Activated naive CD8-positive, alpha-beta T cell treated with anti-CD3 and anti-CD28 coated beads, Interleukin-2, amount 10 ng/mL, durations not matched to agents 7 days and 5 days (primary cell): ENCODE measurements around the gene MAZ. TPM values are rescaled to one million over a fixed set of nuclear protein-coding genes. Genes with fewer than 3 reads are reported as not detected.
A peak's percentile ranks its signal among the peaks of the same experiment; 100 is the strongest.

Experiments used
- ATAC-seq: fragments of 150-1000 bp; cut with Tn5 transposase; one replicate; pipeline ENCODE4 v1.10.0; 2021; ENCODE audit warnings: low read depth, moderate library complexity
- POLR2A ChIA-PET: fragments of 350-600 bp; sonication (Branson Sonifier 250); formaldehyde crosslinking; loops from one replicate; lab custom pipeline; 2021; ENCODE audit warnings: antibody characterized with exemption; lab: Charles Lee
- DNase-seq: peaks from one replicate; pipeline ENCODE4 v3.0.0; 2021
- H3K27ac Mint-ChIP-seq: one replicate; pipeline ENCODE4 v1.8.0; 2022; ENCODE audit warnings: mild to moderate bottlenecking, mixed read lengths
- H3K27me3 Mint-ChIP-seq: one replicate; pipeline ENCODE4 v1.8.0; 2022; ENCODE audit warnings: mild to moderate bottlenecking, moderate library complexity, mixed read lengths
- H3K36me3 Mint-ChIP-seq: one replicate; pipeline ENCODE4 v1.8.0; 2021; ENCODE audit warnings: mild to moderate bottlenecking, mixed read lengths
- H3K4me1 Mint-ChIP-seq: one replicate; pipeline ENCODE4 v1.8.0; 2021; ENCODE audit warnings: mixed read lengths
- H3K4me3 Mint-ChIP-seq: one replicate; pipeline ENCODE4 v1.8.0; 2022; ENCODE audit warnings: mild to moderate bottlenecking, moderate library complexity, mixed read lengths
- H3K9me3 Mint-ChIP-seq: one replicate; pipeline ENCODE4 v1.8.0; 2021; ENCODE audit warnings: mixed read lengths
- total RNA-seq, 2 experiments: library from RNA; stranded (reverse); gene quantifications; one replicate each; pipeline ENCODE4 v1.2.3, GENCODE V29; 2021

The MAZ gene
- total RNA-seq, 2 experiments from 2014 or later, result 395 to 418 TPM

DNA sequence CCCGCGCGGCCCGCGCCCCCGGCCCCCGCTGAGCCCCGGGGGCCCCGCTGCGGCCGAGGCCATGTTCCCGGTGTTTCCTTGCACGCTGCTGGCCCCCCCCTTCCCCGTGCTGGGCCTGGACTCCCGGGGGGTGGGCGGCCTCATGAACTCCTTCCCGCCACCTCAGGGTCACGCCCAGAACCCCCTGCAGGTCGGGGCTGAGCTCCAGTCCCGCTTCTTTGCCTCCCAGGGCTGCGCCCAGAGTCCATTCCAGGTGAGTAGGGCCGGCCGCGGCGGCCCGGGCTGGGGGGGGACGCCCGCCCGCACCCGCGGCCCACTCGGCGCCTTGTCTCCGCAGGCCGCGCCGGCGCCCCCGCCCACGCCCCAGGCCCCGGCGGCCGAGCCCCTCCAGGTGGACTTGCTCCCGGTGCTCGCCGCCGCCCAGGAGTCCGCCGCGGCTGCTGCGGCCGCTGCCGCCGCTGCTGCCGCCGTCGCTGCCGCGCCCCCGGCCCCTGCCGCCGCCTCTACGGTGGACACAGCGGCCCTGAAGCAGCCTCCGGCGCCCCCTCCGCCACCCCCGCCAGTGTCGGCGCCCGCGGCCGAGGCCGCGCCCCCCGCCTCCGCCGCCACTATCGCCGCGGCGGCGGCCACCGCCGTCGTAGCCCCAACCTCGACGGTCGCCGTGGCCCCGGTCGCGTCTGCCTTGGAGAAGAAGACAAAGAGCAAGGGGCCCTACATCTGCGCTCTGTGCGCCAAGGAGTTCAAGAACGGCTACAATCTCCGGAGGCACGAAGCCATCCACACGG is 504 bp downstream of the MAZ start:
- peak; percentile 74 for DNase-seq
- H3K9me3 Mint-ChIP-seq, result no peaks in the 10 kb centered on the region
- H3K27me3 Mint-ChIP-seq, result no peaks in the 10 kb centered on the region
- H3K4me1 Mint-ChIP-seq, result peaks cover 39% of the 10 kb centered on the region
- peaks cover 50% of the 10 kb centered on the region for H3K36me3 Mint-ChIP-seq
- H3K27ac Mint-ChIP-seq, result peak overlapping the region; percentile 98
- H3K4me3 Mint-ChIP-seq, result peak overlapping the region; percentile 95
- ATAC-seq, result no peak
- POLR2A ChIA-PET, result interaction anchor here (0.6 to 8.7 kb wide), 24 partner anchors 10 to 852 kb away, joined by 3 to 165 read pairs (median 6); partner anchors contain the start of genes ALDOA, C16orf54, HIRIP3 and INO80E

DNA sequence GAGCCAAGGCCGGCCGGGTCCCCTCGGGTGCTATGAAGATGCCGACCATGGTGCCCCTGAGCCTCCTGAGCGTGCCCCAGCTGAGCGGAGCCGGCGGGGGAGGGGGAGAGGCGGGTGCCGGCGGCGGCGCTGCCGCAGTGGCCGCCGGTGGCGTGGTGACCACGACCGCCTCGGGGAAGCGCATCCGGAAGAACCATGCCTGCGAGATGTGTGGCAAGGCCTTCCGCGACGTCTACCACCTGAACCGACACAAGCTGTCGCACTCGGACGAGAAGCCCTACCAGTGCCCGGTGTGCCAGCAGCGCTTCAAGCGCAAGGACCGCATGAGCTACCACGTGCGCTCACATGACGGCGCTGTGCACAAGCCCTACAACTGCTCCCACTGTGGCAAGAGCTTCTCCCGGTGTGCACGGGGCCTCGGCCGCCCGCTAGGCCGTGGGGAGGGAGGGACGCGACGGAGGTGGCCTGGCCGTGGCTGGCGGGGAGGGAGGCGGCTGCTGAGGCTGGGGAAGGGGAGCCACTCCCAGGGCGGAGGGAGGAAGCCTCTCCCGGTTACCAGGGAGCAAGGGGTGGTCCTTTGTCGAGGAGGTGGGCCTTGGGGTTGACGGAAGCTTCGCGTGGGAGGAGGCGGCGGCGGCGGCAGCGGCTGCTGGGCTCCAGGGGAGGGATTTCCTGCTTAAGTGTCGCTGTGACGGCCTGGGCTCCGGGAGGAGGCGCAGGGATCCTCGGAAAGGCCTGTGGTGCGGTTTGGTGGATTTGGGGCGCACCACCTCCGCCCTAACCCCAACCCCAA is 1.3 kb downstream of the MAZ start:
- Mint-ChIP-seq H3K36me3 (peaks cover 46% of the 10 kb centered on the region), H3K27me3 (peaks cover 5% of the 10 kb centered on the region), H3K27ac (peak overlapping the region; percentile 98), H3K4me3 (peak overlapping the region; percentile 95), H3K4me1 (peaks cover 39% of the 10 kb centered on the region), H3K9me3 (no peaks in the 10 kb centered on the region)
- ATAC-seq, result peak; percentile 34
- peak; percentile 93 for DNase-seq
- POLR2A ChIA-PET, result interaction anchor here (0.6 to 8.7 kb wide), 30 partner anchors 10 to 851 kb away, joined by 3 to 165 read pairs (median 4); partner anchors contain the start of genes ALDOA, C16orf54, CDIPT and HIRIP3

DNA sequence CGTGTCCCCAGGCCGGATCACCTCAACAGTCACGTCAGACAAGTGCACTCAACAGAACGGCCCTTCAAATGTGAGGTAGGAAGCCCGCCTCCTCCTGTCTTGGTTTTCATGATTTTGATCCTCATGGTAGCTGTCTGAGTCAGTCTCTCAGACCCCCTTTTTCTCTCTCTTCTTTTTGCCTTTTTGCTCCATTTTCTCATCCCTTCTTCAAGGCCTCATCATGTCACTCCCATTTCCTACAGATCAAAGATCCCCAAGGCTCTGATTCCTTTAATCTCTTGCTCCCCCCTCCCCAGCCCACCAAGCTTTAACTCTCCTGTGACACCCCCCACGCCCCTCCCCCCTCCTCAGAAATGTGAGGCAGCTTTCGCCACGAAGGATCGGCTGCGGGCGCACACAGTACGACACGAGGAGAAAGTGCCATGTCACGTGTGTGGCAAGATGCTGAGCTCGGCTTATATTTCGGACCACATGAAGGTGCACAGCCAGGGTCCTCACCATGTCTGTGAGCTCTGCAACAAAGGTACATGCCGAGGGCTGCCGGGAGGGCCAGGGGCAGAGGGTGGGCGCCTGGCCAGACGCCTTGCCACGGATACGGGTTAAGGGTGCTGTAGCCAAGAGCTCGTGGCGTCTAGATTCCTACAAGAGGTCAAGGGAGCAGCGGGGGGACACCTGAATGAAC is 2.0 kb downstream of the MAZ start:
- no peaks in the 10 kb centered on the region for H3K9me3 Mint-ChIP-seq
- peaks cover 39% of the 10 kb centered on the region for H3K4me1 Mint-ChIP-seq
- H3K27ac Mint-ChIP-seq, result peak overlapping the region; percentile 98
- POLR2A ChIA-PET, result interaction anchor here (0.6 to 8.7 kb wide), 29 partner anchors 9 to 257 kb away, joined by 3 to 165 read pairs (median 5); partner anchors contain the start of genes ALDOA, C16orf54, CDIPT and KCTD13
- H3K27me3 Mint-ChIP-seq, result peaks cover 9% of the 10 kb centered on the region
- peak; percentile 51 for DNase-seq
- H3K4me3 Mint-ChIP-seq, result peak overlapping the region; percentile 95
- H3K36me3 Mint-ChIP-seq, result peaks cover 44% of the 10 kb centered on the region
- ATAC-seq, result no peak

DNA sequence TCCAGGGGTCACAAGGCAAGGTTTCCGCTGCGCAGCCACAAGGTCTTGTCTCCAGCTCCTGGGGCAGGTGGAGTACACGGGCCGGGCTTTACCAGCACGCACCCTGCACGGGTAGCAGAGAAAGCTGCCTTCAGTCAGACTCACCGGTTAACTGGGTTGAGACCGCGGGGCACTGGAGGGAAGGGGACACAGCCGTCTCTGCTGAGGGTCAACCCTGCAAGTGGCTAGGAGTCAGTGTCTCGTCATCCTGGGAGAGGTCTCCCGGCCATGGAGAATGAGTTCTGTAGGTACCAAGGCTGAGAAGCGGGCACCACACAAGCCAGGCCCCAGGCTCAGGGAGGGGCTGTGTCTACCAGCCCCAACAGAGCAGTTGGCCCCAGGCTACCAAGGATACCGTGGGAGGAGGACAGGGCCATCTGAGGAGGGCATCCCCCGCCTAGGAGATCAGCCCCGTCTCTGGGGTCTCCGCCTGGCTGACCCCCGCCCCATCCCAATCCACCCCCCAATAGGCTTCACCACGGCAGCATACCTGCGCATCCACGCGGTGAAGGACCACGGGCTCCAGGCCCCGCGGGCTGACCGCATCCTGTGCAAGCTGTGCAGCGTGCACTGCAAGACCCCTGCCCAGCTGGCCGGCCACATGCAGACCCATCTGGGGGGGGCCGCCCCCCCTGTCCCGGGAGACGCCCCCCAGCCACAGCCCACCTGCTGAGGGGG is 2.9 kb downstream of the MAZ start:
- Mint-ChIP-seq H3K27ac (peak overlapping the region; percentile 98), H3K4me3 (peak overlapping the region; percentile 95), H3K9me3 (no peaks in the 10 kb centered on the region), H3K27me3 (peaks cover 12% of the 10 kb centered on the region), H3K4me1 (peaks cover 35% of the 10 kb centered on the region), H3K36me3 (peaks cover 40% of the 10 kb centered on the region)
- ATAC-seq (no peak), DNase-seq (no peak)
- POLR2A ChIA-PET, result interaction anchor here (0.7 to 8.7 kb wide), 10 partner anchors 8 to 146 kb away, joined by 3 to 165 read pairs (median 14); partner anchors contain the start of genes C16orf54, KIF22, MVP and PAGR1

DNA sequence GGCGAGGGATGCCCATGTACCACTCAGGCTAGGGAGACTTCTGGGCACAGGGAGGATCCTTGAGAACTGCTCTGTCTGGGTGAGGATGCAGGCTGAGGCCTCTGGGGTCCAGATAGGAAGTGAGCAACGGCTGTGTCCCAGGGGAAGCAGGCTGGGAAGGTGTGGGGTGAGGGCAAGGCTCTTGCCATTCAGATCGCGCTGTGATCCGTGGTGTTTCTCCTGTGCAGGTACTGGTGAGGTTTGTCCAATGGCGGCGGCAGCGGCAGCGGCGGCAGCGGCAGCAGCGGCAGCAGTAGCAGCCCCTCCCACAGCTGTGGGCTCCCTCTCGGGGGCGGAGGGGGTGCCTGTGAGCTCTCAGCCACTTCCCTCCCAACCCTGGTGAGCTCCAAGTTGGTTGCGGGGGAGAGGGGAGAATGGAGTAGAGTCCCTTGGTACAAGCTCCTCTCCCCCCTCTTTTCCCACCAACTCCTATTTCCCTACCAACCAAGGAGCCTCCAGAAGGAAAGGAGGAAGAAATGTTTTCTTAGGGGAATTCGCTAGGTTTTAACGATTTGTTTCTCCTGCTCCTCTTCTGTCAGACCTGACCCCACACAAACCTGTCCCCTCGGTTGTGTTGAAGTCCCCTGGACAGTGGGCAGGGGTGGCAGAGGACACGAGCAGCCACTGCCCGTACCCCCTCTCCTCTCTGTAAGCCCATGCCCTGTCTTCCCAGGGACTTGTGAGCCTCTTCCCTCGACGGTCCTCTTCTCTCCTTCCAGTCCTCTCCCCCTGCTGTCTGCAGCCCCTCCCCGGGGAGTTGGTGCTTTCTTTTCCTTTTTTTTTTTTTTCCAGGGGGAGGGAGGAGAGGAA is 3.7 kb downstream of the MAZ start:
- Mint-ChIP-seq H3K4me3 (peak overlapping the region; percentile 95), H3K9me3 (no peaks in the 10 kb centered on the region), H3K36me3 (peaks cover 35% of the 10 kb centered on the region), H3K4me1 (peaks cover 36% of the 10 kb centered on the region), H3K27me3 (peaks cover 12% of the 10 kb centered on the region), H3K27ac (peak overlapping the region; percentile 86)
- POLR2A ChIA-PET, result interaction anchor here (1.0 to 3.2 kb wide), 3 partner anchors 11 to 36 kb away, joined by 3 to 16 read pairs (median 4); partner anchors contain the start of gene KIF22
- DNase-seq, result peak; percentile 76
- no peak for ATAC-seq

DNA sequence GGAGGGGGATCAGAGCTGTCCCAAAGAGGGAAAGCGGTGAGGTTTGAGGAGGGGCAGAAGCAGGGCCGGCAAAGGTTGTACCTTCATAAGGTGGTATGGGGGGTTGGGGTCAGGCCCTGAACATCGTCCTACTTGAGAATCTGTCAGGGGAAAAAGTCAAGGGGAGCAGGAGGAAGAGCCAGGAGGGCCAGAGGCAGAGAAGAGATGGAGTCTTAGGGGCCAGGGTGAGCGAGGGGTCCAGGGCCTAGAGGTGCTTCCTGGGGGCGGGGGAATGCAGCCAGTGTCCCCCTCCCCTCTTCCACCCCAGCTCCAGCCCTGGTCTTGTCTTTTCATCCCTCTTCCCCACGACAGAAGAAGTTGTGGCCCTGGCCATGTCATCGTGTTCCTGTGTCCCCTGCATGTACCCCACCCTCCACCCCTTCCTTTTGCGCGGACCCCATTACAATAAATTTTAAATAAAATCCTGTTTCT is 4.4 kb downstream of the MAZ start:
- Mint-ChIP-seq H3K36me3 (peaks cover 33% of the 10 kb centered on the region), H3K27me3 (peaks cover 12% of the 10 kb centered on the region), H3K4me1 (peaks cover 38% of the 10 kb centered on the region), H3K9me3 (no peaks in the 10 kb centered on the region), H3K27ac (peak overlapping the region; percentile 77), H3K4me3 (peak overlapping the region; percentile 95)
- ATAC-seq (no peak), DNase-seq (no peak)
- POLR2A ChIA-PET, result interaction anchor here (1.0 to 3.2 kb wide), 2 partner anchors 10 to 20 kb away, joined by 4 to 16 read pairs; partner anchors contain the start of gene KIF22

DNA sequence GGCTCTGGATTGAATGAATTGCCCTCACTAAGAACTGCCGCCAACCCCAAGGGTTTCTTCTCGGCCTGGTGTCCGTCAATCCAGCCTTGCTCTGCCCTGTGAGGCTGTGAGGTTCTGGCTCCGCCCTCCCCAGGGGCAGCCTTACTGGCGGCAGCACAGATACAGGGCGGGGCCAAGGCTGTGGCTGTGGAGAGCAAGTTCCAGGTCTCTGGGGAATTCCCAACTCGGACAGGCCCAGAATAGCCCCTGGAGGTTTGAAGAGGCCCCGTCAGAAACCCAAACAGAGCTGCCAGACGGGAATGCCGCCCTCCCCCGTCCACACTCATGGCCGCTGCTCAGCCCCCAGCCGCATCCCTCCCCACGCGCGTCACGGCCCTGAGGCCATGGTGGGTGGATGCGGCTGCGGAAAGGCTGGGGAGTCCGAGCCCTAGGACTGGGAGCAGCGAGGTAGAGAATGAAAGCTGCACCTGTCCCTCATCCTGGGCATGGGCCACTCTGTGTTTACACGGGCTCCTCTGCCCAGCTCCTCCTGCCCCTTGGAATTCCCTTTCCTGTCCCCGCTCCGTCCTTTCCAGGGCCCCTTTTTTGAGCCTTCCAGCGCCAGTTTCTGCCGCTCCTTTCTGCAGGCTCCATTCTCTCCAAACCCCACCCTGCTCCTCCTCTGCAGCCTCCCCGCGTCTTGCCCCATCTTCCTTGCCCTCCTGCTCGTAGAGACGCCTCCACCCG is 5.0 kb downstream of the MAZ start:
- H3K4me1 Mint-ChIP-seq, result peaks cover 38% of the 10 kb centered on the region
- peaks cover 33% of the 10 kb centered on the region for H3K36me3 Mint-ChIP-seq
- POLR2A ChIA-PET, result interaction anchor here (0.8 to 3.2 kb wide), 2 partner anchors 11 to 21 kb away, joined by 6 to 16 read pairs; partner anchors contain the start of gene KIF22
- H3K9me3 Mint-ChIP-seq, result no peaks in the 10 kb centered on the region
- H3K4me3 Mint-ChIP-seq, result peak overlapping the region; percentile 95
- DNase-seq (peak; percentile 78), ATAC-seq (peak; percentile 23)
- H3K27me3 Mint-ChIP-seq, result peaks cover 12% of the 10 kb centered on the region
- H3K27ac Mint-ChIP-seq, result peak overlapping the region; percentile 77

DNA sequence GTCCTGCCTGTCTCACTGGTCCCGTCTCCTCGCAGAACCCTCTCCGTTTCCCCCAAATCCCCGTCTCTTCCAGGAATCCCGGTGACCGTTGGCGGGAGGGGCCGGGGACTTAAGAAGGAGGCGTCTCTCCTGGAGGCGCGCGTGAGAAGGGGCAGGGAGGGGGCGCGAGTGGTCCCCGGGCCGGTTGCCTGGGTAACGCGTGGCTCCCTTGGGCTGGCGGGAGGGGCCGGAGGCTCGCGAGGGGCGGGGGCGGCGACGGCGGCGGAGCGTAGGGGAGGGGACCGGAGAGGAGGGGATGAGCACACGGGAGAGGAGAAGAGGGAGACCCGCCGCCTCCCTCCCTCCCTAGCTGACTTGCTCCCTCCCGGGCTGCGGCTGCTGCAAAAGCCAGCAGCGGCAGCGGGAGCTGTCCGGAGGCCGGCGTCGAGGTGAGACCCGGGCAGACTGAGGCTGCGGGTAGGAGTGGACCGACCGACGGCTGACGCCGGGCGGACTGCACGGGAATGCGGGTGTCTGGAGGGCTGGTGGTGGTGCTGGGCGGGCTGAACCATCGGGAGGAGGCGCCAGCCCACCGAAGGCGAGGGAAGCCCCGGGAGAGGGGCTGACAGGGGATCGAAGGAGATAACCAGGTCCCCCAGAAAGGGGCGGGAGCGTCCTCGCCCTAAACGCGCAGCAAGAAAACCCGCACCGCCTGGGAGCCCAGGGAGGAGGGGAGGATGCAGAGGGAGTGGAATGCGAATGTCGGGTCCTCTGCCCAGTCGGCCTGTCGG is 5.8 kb downstream of the MAZ start, which contains the start of gene PRRT2:
Gene PRRT2, plus strand, starts transcription at position 298 of the 770 bp plus-strand sequence. CDS start 862 bp downstream, outside the sequence.
- H3K4me1 Mint-ChIP-seq, result peaks cover 39% of the 10 kb centered on the region
- POLR2A ChIA-PET, result interaction anchor here (0.8 to 3.2 kb wide), 4 partner anchors 8 to 43 kb away, joined by 3 to 16 read pairs (median 5); partner anchors contain the start of gene KIF22
- DNase-seq (peak; percentile 60), ATAC-seq (no peak)
- H3K27ac Mint-ChIP-seq, result peak within 1 kb of the TSS; percentile 77
- peaks cover 34% of the 10 kb centered on the region for H3K36me3 Mint-ChIP-seq
- peaks cover 12% of the 10 kb centered on the region for H3K27me3 Mint-ChIP-seq
- H3K9me3 Mint-ChIP-seq, result no peaks in the 10 kb centered on the region
- H3K4me3 Mint-ChIP-seq, result peak within 1 kb of the TSS; percentile 95

DNA sequence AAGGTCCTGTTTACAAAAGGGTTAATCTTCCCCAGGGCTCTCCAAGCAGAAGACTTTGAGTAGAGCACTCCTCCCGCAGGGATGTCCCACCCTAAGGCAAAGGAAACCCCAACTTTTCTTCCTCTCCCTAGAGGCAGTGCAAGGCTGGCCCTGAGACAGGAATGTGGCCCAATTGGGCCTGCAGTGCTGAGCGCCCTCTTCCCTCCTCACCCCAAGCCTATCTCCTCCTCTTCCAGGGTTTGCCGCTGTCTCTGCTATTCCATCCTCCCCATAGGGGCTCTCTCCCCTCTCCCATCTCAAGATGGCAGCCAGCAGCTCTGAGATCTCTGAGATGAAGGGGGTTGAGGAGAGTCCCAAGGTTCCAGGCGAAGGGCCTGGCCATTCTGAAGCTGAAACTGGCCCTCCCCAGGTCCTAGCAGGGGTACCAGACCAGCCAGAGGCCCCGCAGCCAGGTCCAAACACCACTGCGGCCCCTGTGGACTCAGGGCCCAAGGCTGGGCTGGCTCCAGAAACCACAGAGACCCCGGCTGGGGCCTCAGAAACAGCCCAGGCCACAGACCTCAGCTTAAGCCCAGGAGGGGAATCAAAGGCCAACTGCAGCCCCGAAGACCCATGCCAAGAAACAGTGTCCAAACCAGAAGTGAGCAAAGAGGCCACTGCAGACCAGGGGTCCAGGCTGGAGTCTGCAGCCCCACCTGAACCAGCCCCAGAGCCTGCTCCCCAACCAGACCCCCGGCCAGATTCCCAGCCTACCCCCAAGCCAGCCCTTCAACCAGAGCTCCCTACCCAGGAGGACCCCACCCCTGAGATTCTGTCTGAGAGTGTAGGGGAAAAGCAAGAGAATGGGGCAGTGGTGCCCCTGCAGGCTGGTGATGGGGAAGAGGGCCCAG is 6.7 kb downstream of the MAZ start:
- Mint-ChIP-seq H3K9me3 (no peaks in the 10 kb centered on the region), H3K4me1 (peaks cover 40% of the 10 kb centered on the region), H3K4me3 (peak overlapping the region; percentile 95), H3K27me3 (peaks cover 12% of the 10 kb centered on the region), H3K36me3 (peaks cover 31% of the 10 kb centered on the region), H3K27ac (no peak overlapping the region)
- POLR2A ChIA-PET, result interaction anchor here (1.0 to 1.1 kb wide), 2 partner anchors 9 to 42 kb away, joined by 3 to 4 read pairs; no protein-coding TSS in a partner anchor
- ATAC-seq (no peak), DNase-seq (no peak)
